Measurements from ENCODE around the gene KLK13. TPM values are rescaled to one million over a fixed set of nuclear protein-coding genes. Genes with fewer than 3 reads are reported as not detected.

The KLK13 gene
- total and polyA plus RNA-seq, 2 experiments from 2014 or later, result 0.52 TPM; not detected in 1

DNA sequence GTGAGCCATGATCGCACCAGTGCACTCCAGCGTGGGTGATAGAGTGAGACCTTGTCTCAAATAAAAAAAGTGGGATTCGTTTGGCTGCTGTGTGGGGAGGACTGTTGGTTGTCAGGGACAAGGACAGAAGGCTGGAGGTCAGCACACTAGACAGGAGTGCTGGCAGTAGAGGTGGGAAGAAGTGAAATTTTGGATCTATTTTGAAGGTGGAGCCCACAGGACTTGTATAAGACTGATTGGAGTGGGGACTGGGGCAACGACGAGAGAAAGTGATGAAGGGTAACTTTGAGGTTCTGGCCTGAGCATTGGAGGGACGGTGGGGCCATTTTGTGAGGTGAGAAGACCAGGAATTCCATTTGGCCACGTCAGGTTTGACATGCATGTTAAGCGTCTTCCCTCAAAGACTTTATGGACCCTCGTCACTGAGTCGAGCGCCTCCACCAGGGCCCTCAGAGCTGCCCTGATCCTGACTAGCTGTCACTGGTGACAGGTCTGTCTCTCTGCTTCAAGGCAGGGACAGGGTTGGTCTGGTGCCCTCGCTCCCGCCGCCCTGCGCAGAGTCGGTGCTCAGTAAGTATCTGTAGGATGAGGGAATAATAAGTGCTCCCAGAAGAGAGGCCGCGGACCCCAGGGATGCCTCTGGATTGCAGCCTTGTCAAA, 42.6 kb upstream of the KLK13 start:
- H3K4me2 ChIP-seq, result peak overlapping the region; percentile 84
- DNase-seq (ENCODE audit: low spot score), result peak; percentile 54
- WGBS (ENCODE audit: low lambda C conversion rate, missing lambda C conversion rate), result 22% methylated on average over 18 of the region's 18 CpGs
- peaks cover 7% of the 10 kb centered on the region for H3K4me1 ChIP-seq (ENCODE audit: insufficient read depth)
- peaks cover 4% of the 10 kb centered on the region for H3K36me3 ChIP-seq (replicated peaks; ENCODE audit: insufficient read depth, low read depth)
- no peaks in the 10 kb centered on the region for H3K9me3 ChIP-seq (ENCODE audit: low read depth)
- H3K79me2 ChIP-seq, result peaks cover 20% of the 10 kb centered on the region
- H3K27ac ChIP-seq, result peak overlapping the region; percentile 40
- H2AFZ ChIP-seq, result peak overlapping the region; percentile 32
- TF ChIP-seq, protein P1, sequence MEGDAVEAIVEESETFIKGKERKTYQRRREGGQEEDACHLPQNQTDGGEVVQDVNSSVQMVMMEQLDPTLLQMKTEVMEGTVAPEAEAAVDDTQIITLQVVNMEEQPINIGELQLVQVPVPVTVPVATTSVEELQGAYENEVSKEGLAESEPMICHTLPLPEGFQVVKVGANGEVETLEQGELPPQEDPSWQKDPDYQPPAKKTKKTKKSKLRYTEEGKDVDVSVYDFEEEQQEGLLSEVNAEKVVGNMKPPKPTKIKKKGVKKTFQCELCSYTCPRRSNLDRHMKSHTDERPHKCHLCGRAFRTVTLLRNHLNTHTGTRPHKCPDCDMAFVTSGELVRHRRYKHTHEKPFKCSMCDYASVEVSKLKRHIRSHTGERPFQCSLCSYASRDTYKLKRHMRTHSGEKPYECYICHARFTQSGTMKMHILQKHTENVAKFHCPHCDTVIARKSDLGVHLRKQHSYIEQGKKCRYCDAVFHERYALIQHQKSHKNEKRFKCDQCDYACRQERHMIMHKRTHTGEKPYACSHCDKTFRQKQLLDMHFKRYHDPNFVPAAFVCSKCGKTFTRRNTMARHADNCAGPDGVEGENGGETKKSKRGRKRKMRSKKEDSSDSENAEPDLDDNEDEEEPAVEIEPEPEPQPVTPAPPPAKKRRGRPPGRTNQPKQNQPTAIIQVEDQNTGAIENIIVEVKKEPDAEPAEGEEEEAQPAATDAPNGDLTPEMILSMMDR (IDR thresholded peaks at IDR 0.05; ENCODE audit: poor library complexity), result no peak
- TF ChIP-seq EZH2 (IDR thresholded peaks at IDR 0.05; ENCODE audit: borderline replicate concordance) (no peak), EZH2phosphoT487 (IDR thresholded peaks at IDR 0.05; ENCODE audit: low read depth, severe bottlenecking, unreplicated experiment) (no peak)
- H3K9me2 ChIP-seq (replicated peaks; ENCODE audit: insufficient read depth), result no peaks in the 10 kb centered on the region
- no peaks in the 10 kb centered on the region for H4K20me1 ChIP-seq (ENCODE audit: insufficient read depth, poor library complexity, severe bottlenecking)
- H3K4me3 ChIP-seq, result peak overlapping the region; percentile 68
- H3K27me3 ChIP-seq, result peaks cover under 1% of the 10 kb centered on the region

DNA sequence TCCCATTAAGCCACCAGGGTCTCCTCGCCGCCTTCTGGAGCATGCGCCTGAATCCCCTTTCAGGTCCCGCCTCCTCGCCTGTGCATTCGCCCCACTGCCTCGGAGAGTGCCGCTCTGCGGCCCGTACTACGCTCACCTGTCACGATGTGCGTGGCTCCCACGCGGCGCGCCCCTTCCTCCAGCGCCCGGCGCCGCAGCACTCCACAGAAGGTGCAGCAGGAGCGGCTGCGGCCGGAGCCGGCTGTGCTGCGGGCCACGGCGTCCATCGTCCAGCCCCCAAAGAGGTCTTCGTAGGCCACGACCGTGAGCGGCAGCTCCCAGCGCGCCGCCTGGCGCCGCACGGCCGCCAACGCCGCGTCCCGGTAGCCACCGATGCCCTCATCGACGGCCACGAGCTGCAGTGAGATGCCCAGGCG, 39.0 kb upstream of the KLK13 start:
- H3K4me3 ChIP-seq, result no peak overlapping the region
- peaks cover 4% of the 10 kb centered on the region for H3K36me3 ChIP-seq (replicated peaks; ENCODE audit: insufficient read depth, low read depth)
- H3K9me3 ChIP-seq (ENCODE audit: low read depth), result no peaks in the 10 kb centered on the region
- H2AFZ ChIP-seq, result no peak overlapping the region
- H3K27me3 ChIP-seq, result no peaks in the 10 kb centered on the region
- peaks cover 3% of the 10 kb centered on the region for H4K20me1 ChIP-seq (ENCODE audit: insufficient read depth, poor library complexity, severe bottlenecking)
- peaks cover 20% of the 10 kb centered on the region for H3K79me2 ChIP-seq
- TF ChIP-seq, protein P1 (IDR thresholded peaks at IDR 0.05; ENCODE audit: poor library complexity), result no peak
- TF ChIP-seq EZH2 (IDR thresholded peaks at IDR 0.05; ENCODE audit: borderline replicate concordance), result no peak
- TF ChIP-seq EZH2phosphoT487 (IDR thresholded peaks at IDR 0.05; ENCODE audit: low read depth, severe bottlenecking, unreplicated experiment), result no peak
- H3K9me2 ChIP-seq (replicated peaks; ENCODE audit: insufficient read depth), result no peaks in the 10 kb centered on the region
- no peak for DNase-seq (ENCODE audit: low spot score)
- no peak overlapping the region for H3K4me2 ChIP-seq
- H3K4me1 ChIP-seq (ENCODE audit: insufficient read depth), result peaks cover 7% of the 10 kb centered on the region
- 98% methylated on average over 49 of the region's 49 CpGs for WGBS (ENCODE audit: low lambda C conversion rate, missing lambda C conversion rate)
- no peak overlapping the region for H3K27ac ChIP-seq

DNA sequence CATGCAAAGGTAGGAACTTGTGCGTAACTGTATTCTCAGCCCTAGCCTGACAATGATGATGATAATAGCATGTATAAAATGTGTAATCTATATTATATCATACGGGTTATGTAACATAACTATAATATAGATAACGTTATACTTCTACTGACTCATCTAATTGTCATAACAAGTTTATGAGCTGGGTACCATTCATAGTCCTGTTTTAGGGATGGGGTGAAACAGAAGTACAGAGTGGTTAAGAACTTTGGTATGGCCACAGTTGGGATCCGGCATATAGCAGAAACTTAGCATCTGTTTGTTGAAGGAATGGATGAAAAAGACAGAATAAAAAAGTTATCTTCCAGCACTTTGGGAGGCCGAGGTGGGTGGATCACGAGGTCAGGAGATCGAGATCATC, 38.1 kb upstream of the KLK13 start:
- TF ChIP-seq EZH2 (IDR thresholded peaks at IDR 0.05; ENCODE audit: borderline replicate concordance) (no peak), EZH2phosphoT487 (IDR thresholded peaks at IDR 0.05; ENCODE audit: low read depth, severe bottlenecking, unreplicated experiment) (no peak)
- Histone ChIP-seq H3K9me2 (replicated peaks; ENCODE audit: insufficient read depth) (no peaks in the 10 kb centered on the region), H3K4me1 (ENCODE audit: insufficient read depth) (peaks cover 7% of the 10 kb centered on the region), H4K20me1 (ENCODE audit: insufficient read depth, poor library complexity, severe bottlenecking) (peaks cover 3% of the 10 kb centered on the region), H3K27ac (no peak overlapping the region), H3K9me3 (ENCODE audit: low read depth) (no peaks in the 10 kb centered on the region), H3K27me3 (no peaks in the 10 kb centered on the region), H2AFZ (no peak overlapping the region), H3K79me2 (peaks cover 20% of the 10 kb centered on the region), H3K36me3 (replicated peaks; ENCODE audit: insufficient read depth, low read depth) (peaks cover 4% of the 10 kb centered on the region), H3K4me3 (no peak overlapping the region), H3K4me2 (no peak overlapping the region)
- DNase-seq (ENCODE audit: low spot score), result no peak
- WGBS (ENCODE audit: low lambda C conversion rate, missing lambda C conversion rate), result 92% methylated on average over 7 of the region's 7 CpGs

DNA sequence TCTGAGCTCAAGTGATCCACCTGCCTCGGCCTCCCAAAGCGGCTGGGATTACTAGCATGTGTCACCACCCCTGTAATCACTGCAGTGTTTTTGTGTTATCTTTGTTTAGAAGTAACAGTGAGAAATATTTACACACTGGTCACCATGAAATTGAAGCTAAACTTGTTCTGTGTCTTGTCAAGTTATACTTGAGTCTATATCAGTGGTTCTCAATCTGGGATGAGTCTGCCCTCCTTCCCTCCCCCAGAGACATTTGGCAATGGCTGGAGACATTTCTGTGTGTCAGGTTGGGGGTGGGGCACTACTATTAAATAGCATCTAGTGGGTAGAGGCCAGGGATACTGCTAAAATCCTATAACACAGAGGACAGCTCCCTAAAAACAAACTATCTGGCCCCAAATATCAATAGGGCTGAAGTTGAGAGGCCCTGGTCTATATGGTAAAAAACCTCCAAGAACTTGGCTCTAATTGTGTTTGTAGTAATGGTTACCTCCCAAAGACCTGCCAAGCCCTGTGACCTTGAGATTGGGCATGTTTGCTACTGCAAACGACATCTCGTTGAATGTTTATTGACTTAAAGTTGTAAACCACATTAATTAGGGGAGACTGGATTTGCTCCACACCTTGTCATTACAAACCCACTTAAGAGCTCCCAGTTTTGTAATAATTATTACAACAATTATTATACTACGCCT, 36.4 kb upstream of the KLK13 start:
- Histone ChIP-seq H3K4me1 (ENCODE audit: insufficient read depth) (no peaks in the 10 kb centered on the region), H3K4me3 (no peak overlapping the region), H3K36me3 (replicated peaks; ENCODE audit: insufficient read depth, low read depth) (peaks cover 4% of the 10 kb centered on the region), H3K27me3 (no peaks in the 10 kb centered on the region), H3K79me2 (peaks cover 8% of the 10 kb centered on the region), H3K9me3 (ENCODE audit: low read depth) (no peaks in the 10 kb centered on the region), H3K9me2 (replicated peaks; ENCODE audit: insufficient read depth) (no peaks in the 10 kb centered on the region), H2AFZ (no peak overlapping the region), H3K27ac (no peak overlapping the region), H3K4me2 (no peak overlapping the region), H4K20me1 (ENCODE audit: insufficient read depth, poor library complexity, severe bottlenecking) (peaks cover 3% of the 10 kb centered on the region)
- no peak for TF ChIP-seq EZH2 (IDR thresholded peaks at IDR 0.05; ENCODE audit: borderline replicate concordance)
- TF ChIP-seq, protein P1 (IDR thresholded peaks at IDR 0.05; ENCODE audit: poor library complexity), result no peak
- TF ChIP-seq EZH2phosphoT487 (IDR thresholded peaks at IDR 0.05; ENCODE audit: low read depth, severe bottlenecking, unreplicated experiment), result no peak
- DNase-seq (ENCODE audit: low spot score), result no peak
- 63% methylated on average over 5 of the region's 5 CpGs for WGBS (ENCODE audit: low lambda C conversion rate, missing lambda C conversion rate)

Data from hepatocyte (in vitro differentiated cells).